ENCODE measurements around the gene SEMA4A.
"Not testable (repeated sequence)": the region's sequence is repeated elsewhere in the genome, so short reads cannot be mapped to it uniquely, and the experiment has no call there.

Gene SEMA4A

DNA sequence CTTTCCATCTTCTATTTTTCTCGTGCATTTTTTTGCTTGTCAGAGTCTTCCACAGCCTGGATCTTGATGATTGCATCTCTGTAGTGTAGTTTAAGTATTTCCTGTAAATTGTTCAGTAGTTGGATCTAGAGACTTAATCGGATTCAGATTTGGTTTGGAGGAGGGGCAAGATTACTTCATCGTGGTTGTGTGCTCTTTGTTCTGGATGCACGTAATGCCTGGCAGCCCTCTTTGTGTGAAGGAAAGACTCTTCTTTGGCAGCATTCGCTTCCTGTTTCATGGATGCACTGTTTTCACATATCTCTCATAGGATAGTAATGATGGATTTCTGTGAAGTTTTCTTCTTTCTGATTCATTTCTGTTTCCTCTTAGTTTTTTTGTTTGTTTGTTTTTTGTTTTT lies 14.2 kb downstream of the SEMA4A start:
- H3K36me3 ChIP-seq, result no peaks in the 10 kb centered on the region
- no peak overlapping the region for H3K4me3 ChIP-seq (ENCODE audit: low read depth, low read length)
- peak overlapping the region; percentile 37 for H3K27ac ChIP-seq
- no peaks in the 10 kb centered on the region for H3K27me3 ChIP-seq (ENCODE audit: insufficient read depth, low read depth, severe bottlenecking)
- no peak for DNase-seq
- H3K9me3 ChIP-seq (ENCODE audit: severe bottlenecking), result peaks cover 7% of the 10 kb centered on the region
- TF ChIP-seq, protein P1, sequence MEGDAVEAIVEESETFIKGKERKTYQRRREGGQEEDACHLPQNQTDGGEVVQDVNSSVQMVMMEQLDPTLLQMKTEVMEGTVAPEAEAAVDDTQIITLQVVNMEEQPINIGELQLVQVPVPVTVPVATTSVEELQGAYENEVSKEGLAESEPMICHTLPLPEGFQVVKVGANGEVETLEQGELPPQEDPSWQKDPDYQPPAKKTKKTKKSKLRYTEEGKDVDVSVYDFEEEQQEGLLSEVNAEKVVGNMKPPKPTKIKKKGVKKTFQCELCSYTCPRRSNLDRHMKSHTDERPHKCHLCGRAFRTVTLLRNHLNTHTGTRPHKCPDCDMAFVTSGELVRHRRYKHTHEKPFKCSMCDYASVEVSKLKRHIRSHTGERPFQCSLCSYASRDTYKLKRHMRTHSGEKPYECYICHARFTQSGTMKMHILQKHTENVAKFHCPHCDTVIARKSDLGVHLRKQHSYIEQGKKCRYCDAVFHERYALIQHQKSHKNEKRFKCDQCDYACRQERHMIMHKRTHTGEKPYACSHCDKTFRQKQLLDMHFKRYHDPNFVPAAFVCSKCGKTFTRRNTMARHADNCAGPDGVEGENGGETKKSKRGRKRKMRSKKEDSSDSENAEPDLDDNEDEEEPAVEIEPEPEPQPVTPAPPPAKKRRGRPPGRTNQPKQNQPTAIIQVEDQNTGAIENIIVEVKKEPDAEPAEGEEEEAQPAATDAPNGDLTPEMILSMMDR (IDR thresholded peaks at IDR 0.05; ENCODE audit: low read depth, low read length), result no peak

DNA sequence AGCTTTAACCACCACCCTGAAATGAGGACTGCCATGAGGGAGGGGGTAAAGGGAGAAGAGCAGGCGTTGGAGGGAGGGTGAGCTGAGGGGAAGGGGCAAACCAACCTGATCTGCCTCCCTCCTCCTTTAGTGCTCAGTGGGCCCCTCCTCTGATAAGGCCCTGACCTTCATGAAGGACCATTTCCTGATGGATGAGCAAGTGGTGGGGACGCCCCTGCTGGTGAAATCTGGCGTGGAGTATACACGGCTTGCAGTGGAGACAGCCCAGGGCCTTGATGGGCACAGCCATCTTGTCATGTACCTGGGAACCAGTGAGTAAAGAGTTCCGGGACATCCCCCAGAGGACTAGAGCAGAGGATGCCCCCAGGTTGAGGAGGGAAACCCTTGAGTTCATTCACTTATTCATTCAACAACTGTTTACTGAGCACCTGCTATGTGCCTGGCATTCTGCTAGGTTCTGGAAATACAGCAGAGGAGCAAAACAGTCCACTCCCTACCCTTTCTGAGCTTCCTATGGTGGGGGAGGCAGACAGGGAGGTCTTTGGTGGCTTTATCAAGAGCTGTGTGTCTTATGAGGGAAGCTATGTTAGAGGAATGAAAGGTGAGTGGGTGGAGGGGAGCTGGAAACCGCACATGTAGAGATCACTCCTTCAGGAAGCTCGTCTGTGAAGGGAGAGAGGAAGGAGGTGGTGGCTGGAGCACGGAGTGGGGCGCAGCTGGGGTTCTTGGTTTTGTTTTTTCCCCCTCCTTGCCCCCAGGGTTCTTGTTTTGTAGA lies 19.5 kb downstream of the SEMA4A start:
- Histone ChIP-seq H3K9me3 (ENCODE audit: severe bottlenecking) (no peaks in the 10 kb centered on the region), H3K27me3 (ENCODE audit: insufficient read depth, low read depth, severe bottlenecking) (no peaks in the 10 kb centered on the region), H3K4me3 (ENCODE audit: low read depth, low read length) (no peak overlapping the region), H3K27ac (no peak overlapping the region), H3K36me3 (no peaks in the 10 kb centered on the region; the same call in 1 of the 2 replicates)
- TF ChIP-seq, protein P1 (IDR thresholded peaks at IDR 0.05; ENCODE audit: low read depth, low read length), result peak; percentile 20; the same call in 1 of the 2 replicates
- DNase-seq, result no peak

DNA sequence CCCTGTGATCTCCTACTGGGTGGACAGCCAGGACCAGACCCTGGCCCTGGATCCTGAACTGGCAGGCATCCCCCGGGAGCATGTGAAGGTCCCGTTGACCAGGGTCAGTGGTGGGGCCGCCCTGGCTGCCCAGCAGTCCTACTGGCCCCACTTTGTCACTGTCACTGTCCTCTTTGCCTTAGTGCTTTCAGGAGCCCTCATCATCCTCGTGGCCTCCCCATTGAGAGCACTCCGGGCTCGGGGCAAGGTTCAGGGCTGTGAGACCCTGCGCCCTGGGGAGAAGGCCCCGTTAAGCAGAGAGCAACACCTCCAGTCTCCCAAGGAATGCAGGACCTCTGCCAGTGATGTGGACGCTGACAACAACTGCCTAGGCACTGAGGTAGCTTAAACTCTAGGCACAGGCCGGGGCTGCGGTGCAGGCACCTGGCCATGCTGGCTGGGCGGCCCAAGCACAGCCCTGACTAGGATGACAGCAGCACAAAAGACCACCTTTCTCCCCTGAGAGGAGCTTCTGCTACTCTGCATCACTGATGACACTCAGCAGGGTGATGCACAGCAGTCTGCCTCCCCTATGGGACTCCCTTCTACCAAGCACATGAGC lies 23.3 kb downstream of the SEMA4A start:
- TF ChIP-seq, protein P1 (IDR thresholded peaks at IDR 0.05; ENCODE audit: low read depth, low read length), result no peak
- H3K27ac ChIP-seq, result no peak overlapping the region

DNA sequence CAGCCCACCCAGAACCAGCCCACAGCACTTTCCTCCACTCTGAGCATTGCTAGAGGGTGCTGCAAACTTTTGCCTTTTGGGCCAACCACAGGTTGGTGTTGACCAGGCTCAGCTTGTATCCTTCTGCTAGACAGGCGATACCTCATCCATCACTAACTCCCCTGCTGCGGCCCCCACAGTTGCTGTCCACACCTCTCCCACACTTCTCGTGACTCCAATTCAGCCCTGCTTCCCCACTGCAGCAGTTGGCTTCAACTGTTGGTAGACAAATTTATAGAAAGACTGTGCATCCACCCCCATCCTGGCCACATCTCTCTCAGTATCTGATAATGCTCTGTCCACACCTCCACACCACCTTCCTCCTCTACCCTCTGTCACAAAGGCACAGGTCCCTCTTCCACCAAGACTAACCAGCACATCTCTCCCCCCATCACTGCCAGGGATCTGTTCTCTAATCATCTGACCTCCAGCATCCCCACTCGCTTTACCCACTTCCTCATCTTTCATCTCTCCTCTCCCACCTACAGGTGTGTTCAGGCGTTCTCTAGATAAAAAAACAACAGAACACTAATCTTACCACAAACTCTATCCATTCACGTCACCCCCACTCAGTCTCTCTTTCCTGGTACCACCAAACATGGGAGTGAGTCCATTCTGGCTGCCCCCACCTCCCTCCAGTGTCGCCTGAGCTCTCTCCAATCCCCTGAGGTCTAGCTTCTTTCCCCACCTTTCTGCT lies 24.7 kb downstream of the SEMA4A start:
- no peaks in the 10 kb centered on the region for H3K9me3 ChIP-seq (ENCODE audit: severe bottlenecking)
- no peak overlapping the region for H3K4me3 ChIP-seq (ENCODE audit: low read depth, low read length)
- DNase-seq, result no peak
- TF ChIP-seq, protein P1 (IDR thresholded peaks at IDR 0.05; ENCODE audit: low read depth, low read length), result no peak
- H3K36me3 ChIP-seq, result no peaks in the 10 kb centered on the region; the same call in 1 of the 2 replicates
- H3K27ac ChIP-seq, result peak overlapping the region; percentile 8; the same call in 1 of the 2 replicates
- H3K27me3 ChIP-seq (ENCODE audit: insufficient read depth, low read depth, severe bottlenecking), result no peaks in the 10 kb centered on the region

More for the DNA sequence above, 23.3 kb downstream of the SEMA4A start:
- no peak for DNase-seq
- Histone ChIP-seq H3K4me3 (ENCODE audit: low read depth, low read length) (no peak overlapping the region), H3K9me3 (ENCODE audit: severe bottlenecking) (no peaks in the 10 kb centered on the region), H3K36me3 (no peaks in the 10 kb centered on the region; the same call in 1 of the 2 replicates), H3K27me3 (ENCODE audit: insufficient read depth, low read depth, severe bottlenecking) (no peaks in the 10 kb centered on the region)

DNA sequence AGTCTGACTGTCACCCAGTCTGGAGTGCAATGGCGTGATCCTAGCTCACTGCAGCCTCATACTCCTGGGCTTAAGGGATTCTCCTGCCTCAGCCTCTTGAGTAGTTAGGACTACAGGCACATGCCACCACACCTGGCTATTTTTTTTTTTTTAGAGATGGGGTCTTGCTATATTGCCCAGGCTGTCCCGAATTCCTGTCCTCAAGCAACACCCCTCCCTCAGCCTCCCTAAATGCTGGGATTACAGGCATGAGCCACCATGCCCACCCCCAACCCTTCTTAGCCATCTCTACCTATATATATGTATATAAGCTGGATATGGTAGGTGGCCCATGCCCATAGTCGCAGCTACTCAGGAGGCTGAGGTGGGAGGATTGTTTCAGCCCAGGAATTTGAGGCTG lies 27.1 kb downstream of the SEMA4A start:
- H3K27me3 ChIP-seq (ENCODE audit: insufficient read depth, low read depth, severe bottlenecking), result no peaks in the 10 kb centered on the region
- no peaks in the 10 kb centered on the region for H3K9me3 ChIP-seq (ENCODE audit: severe bottlenecking)
- H3K4me3 ChIP-seq (ENCODE audit: low read depth, low read length), result no peak overlapping the region
- H3K27ac ChIP-seq, result peak overlapping the region; percentile 84
- no peak for DNase-seq
- TF ChIP-seq, protein P1 (IDR thresholded peaks at IDR 0.05; ENCODE audit: low read depth, low read length), result no peak
- no peaks in the 10 kb centered on the region; the same call in 1 of the 2 replicates for H3K36me3 ChIP-seq

DNA sequence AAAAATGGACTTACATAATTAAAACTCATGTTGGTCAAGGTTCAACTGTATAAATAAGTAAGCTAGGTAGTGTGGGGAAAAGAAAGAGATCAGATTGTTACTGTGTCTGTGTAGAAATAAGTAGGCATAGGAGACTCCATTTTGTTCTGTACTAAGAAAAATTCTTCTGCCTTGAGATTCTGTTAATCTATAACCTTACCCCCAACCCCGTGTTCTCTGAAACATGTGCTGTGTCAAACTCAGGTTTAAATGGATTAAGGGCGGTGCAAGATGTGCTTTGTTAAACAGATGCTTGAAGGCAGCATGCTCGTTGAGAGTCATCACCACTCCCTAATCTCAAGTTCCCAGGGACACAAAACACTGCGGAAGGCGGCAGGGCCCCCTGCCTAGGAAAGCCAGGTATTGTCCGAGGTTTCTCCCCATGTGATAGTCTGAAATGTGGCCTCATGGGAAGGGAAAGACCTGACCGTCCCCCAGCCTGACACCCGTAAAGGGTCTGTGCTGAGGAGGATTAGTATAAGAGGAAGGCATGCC lies 28.1 kb downstream of the SEMA4A start:
- not testable (repeated sequence) for H3K27me3 ChIP-seq (ENCODE audit: insufficient read depth, low read depth, severe bottlenecking); H3K9me3 ChIP-seq (ENCODE audit: severe bottlenecking); H3K36me3 ChIP-seq; H3K4me3 ChIP-seq (ENCODE audit: low read depth, low read length)
- peak; percentile 95 for DNase-seq
- peak overlapping the region; percentile 84 for H3K27ac ChIP-seq

DNA sequence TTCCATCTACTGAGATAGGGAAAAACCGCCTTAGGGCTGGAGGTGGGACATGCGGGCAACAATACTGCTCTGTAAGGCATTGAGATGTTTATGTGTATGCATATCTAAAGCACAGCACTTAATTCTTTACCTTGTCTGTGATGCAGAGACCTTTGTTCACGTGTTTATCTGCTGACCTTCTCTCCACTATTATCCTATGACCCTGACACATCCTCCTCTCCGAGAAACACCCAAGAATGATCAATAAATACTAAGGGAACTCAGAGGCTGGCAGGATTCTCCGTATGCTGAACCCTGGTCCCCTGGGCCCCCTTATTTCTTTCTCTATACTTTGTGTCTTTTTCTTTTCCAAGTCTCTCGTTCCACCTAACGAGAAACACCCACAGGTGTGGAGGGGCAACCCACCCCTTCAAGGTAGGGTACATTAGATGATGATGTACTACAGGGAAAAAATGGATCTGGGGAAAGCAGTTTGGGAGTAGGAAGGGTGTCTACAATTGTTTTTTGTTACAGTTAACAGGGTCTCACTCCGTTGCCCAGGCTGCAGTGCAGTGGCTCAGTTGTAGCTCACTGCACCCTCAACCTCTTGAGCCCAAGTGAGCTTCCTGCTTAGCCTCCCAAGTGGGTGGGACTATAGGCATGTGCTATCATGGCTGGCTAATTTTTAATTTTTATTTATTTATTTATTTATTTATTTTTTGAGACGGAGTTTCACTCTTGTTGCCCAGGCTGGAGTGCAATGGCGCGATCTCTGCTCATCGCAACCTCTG lies 28.8 kb downstream of the SEMA4A start:
- not testable (repeated sequence) for H3K36me3 ChIP-seq
- Histone ChIP-seq H3K27ac (peak overlapping the region; percentile 84), H3K9me3 (ENCODE audit: severe bottlenecking) (peaks cover 12% of the 10 kb centered on the region)

More for the DNA sequence above, 28.8 kb downstream of the SEMA4A start:
- H3K27me3 ChIP-seq (ENCODE audit: insufficient read depth, low read depth, severe bottlenecking); DNase-seq: not testable (repeated sequence)
- 0 out of 2 replicates have a peak overlapping the region, but pooled peaks have one; percentile 5 for H3K4me3 ChIP-seq (ENCODE audit: low read depth, low read length)
